HUES64 (cell line): ENCODE data around the gene PMM1. TPM values are rescaled to one million over a fixed set of nuclear protein-coding genes. Genes with fewer than 3 reads are reported as not detected.
"Not testable (repeated sequence)": the region's sequence is repeated elsewhere in the genome, so short reads cannot be mapped to it uniquely, and the experiment has no call there.

ENCODE experiments used
- H3K27ac ChIP-seq: 2 replicates; pipeline ENCODE4 v1.7.0; 2013; ENCODE audit warnings: low read depth, low read length, inconsistent platforms
- H3K27me3 ChIP-seq: 2 replicates; pipeline ENCODE4 v1.6.1; 2013; ENCODE audit warnings: mild to moderate bottlenecking, low read length; ENCODE audit not compliant: insufficient read depth
- H3K36me3 ChIP-seq: 2 replicates; pipeline ENCODE4 v1.6.1; 2013; ENCODE audit warnings: mild to moderate bottlenecking, low read length; ENCODE audit not compliant: insufficient read depth
- H3K4me1 ChIP-seq: 2 replicates; pipeline ENCODE4 v1.6.1; 2013; ENCODE audit warnings: mild to moderate bottlenecking, low read length, moderate library complexity; ENCODE audit not compliant: insufficient read depth
- H3K4me3 ChIP-seq: 2 replicates; pipeline ENCODE4 v1.5.1; 2013; ENCODE audit warnings: mild to moderate bottlenecking, low read length, moderate library complexity
- H3K9ac ChIP-seq: 2 replicates; pipeline ENCODE4 v1.6.1; 2013; ENCODE audit warnings: mild to moderate bottlenecking, low read depth, low read length
- H3K9me3 ChIP-seq: 2 replicates; pipeline ENCODE4 v1.6.1; 2013; ENCODE audit warnings: low read depth, low read length; ENCODE audit not compliant: insufficient read depth
- WGBS: fragments of 150-250, 120-280 bp; methylation state at CpG from one replicate; pipeline ENCODE4 v1.1.7; 2013; ENCODE audit warnings: missing lambda C conversion rate; 5-methylcytosine and 5-hydroxymethylcytosine counted together
- polyA plus RNA-seq, 2 experiments: library from polyadenylated mRNA; stranded (reverse); fragments of 50-300 nt; gene quantifications; one replicate each; pipeline ENCODE4 v1.2.3, GENCODE V29; 2013

Gene PMM1
- polyA plus RNA-seq (2013, experiment 1 of 2): 8.2 TPM
- 10.0 TPM for polyA plus RNA-seq (2013, experiment 2 of 2)

DNA sequence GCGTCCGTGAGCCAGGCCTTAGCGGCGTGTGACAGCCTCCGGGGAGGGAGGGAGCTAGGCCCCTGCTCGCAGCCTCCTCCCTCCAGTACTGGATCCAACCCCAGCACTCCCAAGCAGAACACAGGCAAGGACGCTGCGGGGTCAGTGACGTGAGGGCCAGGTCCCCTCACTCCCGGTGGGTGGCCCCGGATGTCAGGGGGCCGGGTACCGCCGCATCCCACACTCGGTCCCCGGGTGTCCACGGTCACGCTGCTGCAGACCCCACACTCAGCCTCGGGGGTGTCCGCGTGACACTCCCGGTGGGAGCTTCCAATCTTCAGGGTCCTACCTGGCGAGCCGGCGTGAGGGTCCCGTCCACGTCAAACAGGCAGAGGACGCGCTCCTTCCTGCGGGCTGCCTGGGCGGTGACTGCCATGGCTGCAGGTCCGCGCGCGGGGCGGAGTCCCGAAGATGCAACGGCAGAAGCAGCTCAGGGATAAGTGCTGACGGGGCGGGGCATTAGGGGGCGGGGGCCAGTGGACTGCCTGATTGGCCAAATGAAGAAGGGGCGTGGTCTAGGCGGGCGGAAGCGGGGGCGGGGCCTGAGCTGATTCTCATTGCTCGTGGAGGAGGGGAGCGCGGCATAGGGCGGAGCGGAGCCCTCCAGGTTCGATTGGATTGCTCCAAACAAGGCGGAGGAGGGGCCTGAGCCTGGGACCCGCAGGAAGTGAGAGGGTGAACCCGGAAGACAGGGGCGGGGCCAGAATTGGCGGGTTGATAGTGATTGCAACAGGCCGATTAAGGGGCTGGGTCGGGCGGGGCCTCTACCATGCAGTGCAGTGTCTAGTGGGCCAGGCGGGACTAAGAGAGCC is at the start of gene PMM1:
PMM1 (minus strand) TSS at position 450 of the 851 bp plus-strand sequence; CDS start at position 415, 35 bp downstream.
- Histone ChIP-seq H3K27ac (peak within 1 kb of the TSS; percentile 70; the same call in 1 of the 2 replicates), H3K4me3 (peak within 1 kb of the TSS; percentile 97), H3K9ac (peak within 1 kb of the TSS; percentile 76), H3K27me3 (no peaks in the 10 kb centered on the region), H3K4me1 (no peaks in the 10 kb centered on the region), H3K36me3 (no peaks in the 10 kb centered on the region), H3K9me3 (0 out of 2 replicates have a peak, but pooled peaks cover 2% of the 10 kb centered on the region)
- WGBS: under 1% methylated on average over 61 of the region's 61 CpGs

DNA sequence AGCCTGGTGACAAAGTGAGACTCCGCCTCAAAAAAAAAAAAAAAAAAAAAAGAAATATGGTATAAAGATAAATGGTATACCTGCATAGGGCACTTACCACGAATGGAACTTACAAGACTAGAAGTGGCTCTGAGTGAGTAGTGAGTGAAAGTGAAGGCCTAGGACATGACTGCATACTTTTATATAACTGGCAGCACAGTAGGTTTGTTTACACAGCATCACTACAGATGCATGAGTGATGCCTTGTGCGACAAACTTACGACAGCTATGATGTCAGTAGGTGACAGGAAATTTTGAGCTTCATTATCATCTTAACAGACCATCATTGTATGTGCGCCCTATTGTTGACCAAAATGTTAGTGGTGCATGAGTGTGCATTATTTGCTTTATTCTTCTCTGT is 49.1 kb upstream of the PMM1 start:
- 98% methylated on average over 4 of the region's 5 CpGs for WGBS
- Histone ChIP-seq H3K9me3 (no peaks in the 10 kb centered on the region), H3K36me3 (peaks cover 96% of the 10 kb centered on the region), H3K4me3 (no peak overlapping the region), H3K27ac (no peak overlapping the region), H3K27me3 (no peaks in the 10 kb centered on the region), H3K9ac (no peak overlapping the region), H3K4me1 (no peaks in the 10 kb centered on the region)

DNA sequence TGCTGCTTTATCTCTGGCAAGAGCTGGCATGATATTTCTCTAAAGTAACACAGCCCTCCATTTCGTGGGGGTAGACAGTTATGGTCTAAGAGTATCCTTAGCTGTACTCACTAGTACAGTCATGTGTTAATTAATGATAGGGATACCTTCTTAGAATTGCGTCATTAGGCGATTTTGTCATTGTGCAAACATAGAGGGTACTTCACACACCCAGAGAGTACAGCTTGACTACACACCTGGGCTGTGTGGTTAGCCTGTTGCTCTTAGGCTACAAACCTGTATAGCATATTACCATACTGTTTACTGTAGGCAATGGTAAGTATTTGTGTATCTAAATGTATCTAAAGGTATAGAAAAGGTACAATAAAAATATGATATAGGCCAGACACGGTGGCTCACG is 48.5 kb upstream of the PMM1 start:
- H3K36me3 ChIP-seq: peaks cover 98% of the 10 kb centered on the region
- no peak overlapping the region for H3K4me3 ChIP-seq
- no peak overlapping the region for H3K27ac ChIP-seq
- 93% methylated on average over 5 of the region's 5 CpGs for WGBS
- no peak overlapping the region for H3K9ac ChIP-seq
- H3K27me3 ChIP-seq: no peaks in the 10 kb centered on the region
- no peaks in the 10 kb centered on the region for H3K9me3 ChIP-seq
- no peaks in the 10 kb centered on the region for H3K4me1 ChIP-seq

DNA sequence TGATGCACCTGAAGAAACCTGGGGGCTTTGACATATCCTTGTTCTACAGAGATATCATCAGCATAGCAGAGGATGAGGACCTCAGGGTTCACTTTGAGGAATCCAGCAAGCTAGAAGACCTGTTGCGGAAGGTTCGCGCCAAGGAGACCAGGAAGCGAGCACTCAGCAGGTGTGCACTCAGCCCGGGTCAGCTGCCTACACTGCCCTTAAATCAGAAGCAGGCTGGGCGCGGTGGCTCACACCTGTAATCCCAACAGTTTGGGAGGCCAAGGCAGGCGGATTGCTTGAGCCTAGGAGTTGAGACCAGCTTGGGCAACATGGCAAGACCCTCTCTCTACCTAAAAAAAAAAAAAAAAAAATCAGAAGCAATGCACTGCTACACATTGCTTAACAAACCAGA is 48.0 kb upstream of the PMM1 start:
- not testable (repeated sequence) for H3K27ac ChIP-seq, H3K4me3 ChIP-seq, H3K4me1 ChIP-seq, H3K9ac ChIP-seq, H3K27me3 ChIP-seq, H3K9me3 ChIP-seq
- H3K36me3 ChIP-seq: peaks cover 97% of the 10 kb centered on the region
- WGBS: 96% methylated on average over 8 of the region's 8 CpGs

DNA sequence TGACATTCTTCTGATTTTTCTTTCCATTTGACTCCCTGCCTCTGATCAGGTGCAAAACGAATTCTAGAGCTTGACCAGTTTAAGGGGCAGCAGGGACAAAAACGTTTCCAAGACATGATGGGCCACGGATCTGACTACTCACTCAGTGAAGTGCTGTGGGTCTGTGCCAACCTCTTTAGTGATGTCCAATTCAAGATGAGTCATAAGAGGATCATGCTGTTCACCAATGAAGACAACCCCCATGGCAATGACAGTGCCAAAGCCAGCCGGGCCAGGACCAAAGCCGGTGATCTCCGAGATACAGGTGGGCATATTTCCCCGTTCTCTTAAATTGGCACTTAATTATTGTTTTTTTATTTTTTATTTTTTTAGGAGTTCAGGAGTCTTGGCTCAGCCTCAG is 46.8 kb upstream of the PMM1 start:
- no peak overlapping the region for H3K27ac ChIP-seq
- WGBS: 95% methylated on average over 7 of the region's 7 CpGs

DNA sequence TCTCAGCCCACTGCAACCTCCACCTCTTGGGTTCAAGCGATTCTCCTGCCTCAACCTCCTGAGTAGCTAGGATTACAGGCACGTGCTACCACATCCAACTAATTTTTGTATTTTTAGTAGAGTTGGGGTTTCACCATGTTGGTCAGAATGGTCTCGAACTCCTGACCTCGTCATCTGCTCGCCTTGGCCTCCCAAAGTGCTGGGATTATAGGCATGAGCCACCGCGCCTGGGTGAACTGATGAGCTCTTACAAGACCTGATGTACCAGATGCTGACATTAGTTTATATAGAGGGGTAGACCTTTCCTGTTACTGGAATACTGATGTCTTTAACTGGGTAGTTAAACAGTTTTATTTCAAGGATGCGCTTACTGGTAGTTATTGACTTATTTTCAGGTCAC is 45.0 kb upstream of the PMM1 start:
- H3K27me3 ChIP-seq, H3K9me3 ChIP-seq, H3K4me1 ChIP-seq, H3K9ac ChIP-seq, H3K4me3 ChIP-seq, H3K27ac ChIP-seq: not testable (repeated sequence)
- H3K36me3 ChIP-seq: peaks cover 87% of the 10 kb centered on the region
- WGBS: 98% methylated on average over 8 of the region's 8 CpGs

More for the DNA sequence above, 46.8 kb upstream of the PMM1 start:
- Histone ChIP-seq H3K36me3 (peaks cover 94% of the 10 kb centered on the region), H3K9me3 (no peaks in the 10 kb centered on the region), H3K4me3 (no peak overlapping the region), H3K4me1 (no peaks in the 10 kb centered on the region), H3K9ac (no peak overlapping the region), H3K27me3 (no peaks in the 10 kb centered on the region)

DNA sequence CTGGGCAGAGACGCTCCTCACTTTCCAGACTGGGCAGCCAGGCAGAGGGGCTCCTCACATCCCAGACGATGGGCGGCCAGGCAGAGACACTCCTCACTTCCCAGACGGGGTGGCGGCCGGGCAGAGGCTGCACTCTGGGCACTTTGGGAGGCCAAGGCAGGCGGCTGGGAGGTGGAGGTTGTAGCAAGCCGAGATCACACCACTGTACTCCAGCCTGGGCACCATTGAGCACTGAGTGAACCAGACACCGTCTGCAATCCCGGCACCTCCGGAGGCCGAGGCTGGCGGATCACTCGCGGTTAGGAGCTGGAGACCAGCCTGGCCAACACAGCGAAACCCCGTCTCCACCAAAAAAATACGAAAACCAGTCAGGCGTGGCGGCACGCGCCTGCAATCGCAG is 42.0 kb upstream of the PMM1 start:
- peaks cover 88% of the 10 kb centered on the region for H3K36me3 ChIP-seq
- WGBS: 96% methylated on average over 14 of the region's 23 CpGs
- H3K27ac ChIP-seq, H3K27me3 ChIP-seq, H3K4me1 ChIP-seq, H3K4me3 ChIP-seq, H3K9me3 ChIP-seq, H3K9ac ChIP-seq: not testable (repeated sequence)

DNA sequence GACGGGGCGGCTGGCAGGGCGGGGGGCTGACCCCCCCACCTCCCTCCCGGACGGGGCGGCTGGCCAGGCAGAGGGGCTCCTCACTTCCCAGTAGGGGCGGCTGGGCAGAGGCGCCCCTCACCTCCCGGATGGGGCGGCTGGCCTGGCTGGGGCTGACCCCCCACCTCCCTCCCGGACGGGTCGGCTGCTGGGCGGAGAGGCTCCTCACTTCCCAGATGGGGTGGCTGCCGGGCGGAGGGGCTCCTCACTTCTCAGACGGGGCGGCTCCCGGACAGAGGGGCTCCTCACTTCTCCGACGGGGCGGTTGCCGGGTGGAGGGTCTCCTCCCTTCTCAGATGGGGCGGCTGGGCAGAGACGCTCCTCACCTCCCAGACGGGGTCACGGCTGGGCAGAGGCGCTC is 41.5 kb upstream of the PMM1 start:
- not testable (repeated sequence) for H3K27ac ChIP-seq, H3K9me3 ChIP-seq, H3K4me3 ChIP-seq, H3K4me1 ChIP-seq, H3K9ac ChIP-seq, H3K27me3 ChIP-seq
- WGBS: 93% methylated on average over 23 of the region's 28 CpGs
- peaks cover 88% of the 10 kb centered on the region for H3K36me3 ChIP-seq

DNA sequence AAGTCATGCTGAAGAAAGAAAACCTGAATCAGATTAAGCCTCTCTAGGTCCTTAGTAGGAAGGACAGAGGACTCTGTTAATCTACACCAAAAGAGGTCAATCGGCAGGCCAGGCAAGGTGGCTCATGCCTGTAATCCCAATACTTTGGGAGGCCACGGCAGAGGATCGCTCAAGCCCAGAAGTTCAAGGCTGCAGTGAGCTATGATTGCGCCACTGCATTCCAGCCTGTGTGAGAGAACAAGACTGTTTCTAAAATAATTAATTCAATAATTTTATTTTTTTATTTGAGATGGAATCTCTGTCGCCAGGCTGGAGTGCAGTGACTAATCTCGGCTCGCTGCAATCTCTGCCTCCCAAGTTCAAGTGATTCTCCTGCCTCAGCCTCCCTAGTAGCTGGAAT is 35.9 kb upstream of the PMM1 start:
- H3K9ac ChIP-seq: no peak overlapping the region
- H3K27me3 ChIP-seq: no peaks in the 10 kb centered on the region
- H3K4me1 ChIP-seq: no peaks in the 10 kb centered on the region
- H3K36me3 ChIP-seq: peaks cover 79% of the 10 kb centered on the region
- H3K27ac ChIP-seq: no peak overlapping the region
- H3K9me3 ChIP-seq: peaks cover 7% of the 10 kb centered on the region; the same call in 1 of the 2 replicates
- no peak overlapping the region for H3K4me3 ChIP-seq
- WGBS: 96% methylated on average over 7 of the region's 7 CpGs

DNA sequence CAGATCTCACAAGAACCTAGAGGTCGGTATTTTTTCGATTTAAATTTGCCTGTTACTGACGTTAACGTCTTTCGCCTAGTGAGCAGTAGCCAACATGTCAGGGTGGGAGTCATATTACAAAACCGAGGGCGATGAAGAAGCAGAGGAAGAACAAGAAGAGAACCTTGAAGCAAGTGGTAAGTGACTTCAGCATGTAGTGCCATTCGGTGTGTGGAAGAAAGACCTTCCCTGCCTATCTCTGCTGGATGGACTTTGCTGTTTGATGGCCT is 32.2 kb upstream of the PMM1 start:
- Histone ChIP-seq H3K36me3 (peaks cover 42% of the 10 kb centered on the region), H3K9me3 (no peaks in the 10 kb centered on the region), H3K4me3 (peak overlapping the region; percentile 95), H3K27me3 (no peaks in the 10 kb centered on the region), H3K9ac (peak overlapping the region; percentile 98), H3K27ac (peak overlapping the region; percentile 99), H3K4me1 (peaks cover 7% of the 10 kb centered on the region; the same call in 1 of the 2 replicates)
- 9% methylated on average over 8 of the region's 8 CpGs for WGBS

DNA sequence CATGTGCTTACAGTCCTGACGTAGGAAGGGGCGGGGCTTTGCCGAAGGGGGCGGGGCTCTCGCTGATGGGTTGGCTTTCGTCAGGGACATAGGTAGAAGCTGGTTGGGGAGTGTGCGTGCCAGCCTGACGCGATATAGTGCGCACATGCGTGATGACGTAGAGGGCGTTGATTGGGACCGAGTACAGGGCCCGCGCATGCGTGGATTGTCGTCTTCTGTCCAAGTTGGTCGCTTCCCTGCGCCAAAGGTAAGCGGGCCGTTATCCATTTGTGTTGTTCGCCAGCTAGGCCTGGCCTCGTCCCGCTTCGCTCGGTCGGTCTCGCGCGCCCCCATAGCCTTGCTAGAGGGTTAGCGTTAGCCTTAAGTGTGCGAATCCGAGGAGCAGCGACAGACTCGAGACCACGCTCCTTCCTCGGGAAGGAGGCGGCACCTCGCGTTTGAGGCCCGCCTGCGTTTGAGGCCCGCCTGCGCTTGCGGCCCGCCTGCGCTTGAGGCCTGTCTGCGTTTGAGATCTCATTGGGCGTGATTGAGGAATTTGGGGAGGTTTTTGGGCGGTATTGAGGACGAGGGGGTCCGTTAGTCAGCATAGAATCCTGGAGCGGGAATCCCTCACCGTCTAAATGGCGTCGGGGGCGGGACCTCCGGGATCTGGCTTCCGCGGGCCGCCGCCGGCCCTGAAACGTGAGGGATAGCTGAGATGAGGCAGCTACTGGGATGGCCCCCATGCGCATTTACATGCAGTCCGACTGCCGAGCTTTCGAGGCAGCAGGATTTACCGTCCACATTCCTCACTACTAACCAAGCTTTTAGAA is 31.7 kb upstream of the PMM1 start, which contains the start of gene XRCC6:
XRCC6 (plus strand) TSS at position 197 of the 812 bp plus-strand sequence. CDS start 710 bp downstream, outside the sequence.
- peak within 1 kb of the TSS; percentile 99 for H3K27ac ChIP-seq
- peak within 1 kb of the TSS; percentile 98 for H3K9ac ChIP-seq
- no peaks in the 10 kb centered on the region for H3K27me3 ChIP-seq
- H3K9me3 ChIP-seq: no peaks in the 10 kb centered on the region
- WGBS: under 1% methylated on average over 70 of the region's 70 CpGs
- peaks cover 37% of the 10 kb centered on the region for H3K36me3 ChIP-seq
- peaks cover 7% of the 10 kb centered on the region; the same call in 1 of the 2 replicates for H3K4me1 ChIP-seq
- H3K4me3 ChIP-seq: peak within 1 kb of the TSS; percentile 95
